Activated CD4-positive, CD25-positive, alpha-beta regulatory T cell (primary cell): ENCODE data around the gene PAX5.
"Not testable (repeated sequence)": the region's sequence is repeated elsewhere in the genome, so short reads cannot be mapped to it uniquely, and the experiment has no call there.

Source experiments
- DNase-seq, 4 experiments: peaks; one replicate each; lab custom pipeline; 2025; lab: John Stamatoyannopoulos, UW

The PAX5 gene

DNA sequence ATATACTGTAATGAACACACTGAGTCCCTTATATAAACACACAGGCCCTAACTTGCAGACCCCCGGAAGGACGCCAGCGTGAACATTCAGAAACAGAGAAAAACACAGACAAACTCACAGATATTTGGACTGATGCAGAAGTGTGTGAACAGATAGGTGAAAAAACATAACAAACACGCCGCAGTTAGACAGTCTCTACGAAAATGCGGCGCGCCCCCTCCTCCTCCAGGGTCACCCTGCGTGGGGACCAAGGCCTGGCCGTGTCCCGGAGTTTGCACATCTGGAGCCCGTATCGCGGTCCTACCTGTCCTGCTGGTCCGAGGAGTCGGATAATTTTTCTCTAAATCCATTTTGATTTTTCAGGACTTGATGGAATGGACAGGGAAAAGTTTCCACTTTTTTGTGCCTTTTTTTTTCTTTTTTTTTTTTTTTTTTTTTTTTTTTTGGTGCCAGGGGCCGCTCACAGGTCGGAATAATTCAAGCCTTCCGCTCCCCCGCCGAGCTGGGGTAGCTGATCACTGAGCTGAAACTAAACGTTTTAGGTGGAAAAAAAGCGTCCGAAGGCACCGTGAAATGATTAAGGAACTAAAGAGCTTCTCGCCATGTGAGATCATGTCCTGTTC, at the start of gene PAX5:
Gene PAX5, minus strand, starts transcription at position 587 of the 623 bp plus-strand sequence. Its CDS starts 237 bp downstream, at position 350.
- DNase-seq = no peak

DNA sequence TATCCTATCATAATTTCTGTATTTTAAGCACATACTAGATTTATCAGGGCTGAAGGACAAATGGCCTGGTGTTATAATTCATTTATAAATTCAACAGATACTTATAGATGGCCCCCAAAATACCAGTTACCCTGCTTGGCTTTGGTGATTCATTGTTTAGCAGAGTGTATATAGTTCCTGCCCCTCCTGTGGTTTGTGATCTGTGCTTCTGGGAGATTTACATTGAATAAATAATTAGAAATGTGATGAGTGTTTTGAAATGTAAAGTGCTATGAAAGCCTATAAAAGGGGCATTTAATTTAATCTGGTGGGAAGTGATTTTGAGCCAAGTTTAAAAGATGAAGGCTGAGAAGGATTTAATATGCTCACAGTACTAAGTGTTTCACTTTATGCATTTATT, 49.6 kb upstream of the PAX5 start:
- DNase-seq = no peak

- DNase-seq = no peak
Observed at GRCh38 chr9:37082214-37082765, 48.2 kb upstream of the PAX5 start.

DNA sequence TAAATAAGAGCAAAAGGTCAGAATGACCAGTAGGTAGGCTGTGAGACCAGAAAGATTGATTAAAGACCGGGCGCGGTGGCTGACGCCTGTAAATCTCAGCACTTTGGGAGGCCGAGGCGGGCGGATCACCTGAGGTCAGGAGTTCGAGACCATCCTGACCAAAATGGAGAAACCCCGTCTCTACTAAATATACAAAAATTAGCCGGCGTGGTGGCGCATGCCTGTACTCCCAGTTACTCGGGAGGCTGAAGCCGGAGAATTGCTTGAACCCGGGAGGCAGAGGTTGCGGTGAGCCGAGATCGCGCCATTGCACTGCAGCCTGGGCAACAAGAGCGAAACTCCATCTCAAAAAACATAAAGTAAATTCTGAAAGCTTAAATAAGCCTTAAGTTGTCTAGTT, 47.4 kb upstream of the PAX5 start:
- DNase-seq = not testable (repeated sequence)

GRCh38 chr9:37080165-37080628, 46.1 kb upstream of the PAX5 start:
- peak in 1 of 4 experiments; percentile 23 for DNase-seq

GRCh38 chr9:37079370-37080164, 45.5 kb upstream of the PAX5 start:
- DNase-seq = peak; percentile 73 to 81 (median 80)

DNA sequence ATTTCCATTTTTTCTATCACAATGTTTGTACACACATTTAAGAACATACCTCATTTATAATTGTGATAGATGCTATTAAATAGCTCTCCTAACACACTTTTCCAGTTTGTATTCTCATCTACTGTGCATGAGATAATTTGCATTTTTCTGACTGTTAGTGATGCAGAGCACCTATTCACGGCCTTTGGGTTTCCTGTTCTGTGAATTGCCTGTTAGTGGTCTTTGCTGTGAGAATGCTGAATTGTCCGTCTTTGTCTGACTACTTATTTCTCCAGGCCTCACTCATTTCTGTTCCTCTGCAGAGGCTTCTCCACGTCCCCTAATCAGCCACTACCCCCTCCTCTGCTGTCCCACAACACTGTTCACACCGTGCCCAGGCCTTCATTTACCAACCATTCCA, 40.7 kb upstream of the PAX5 start:
- DNase-seq = not testable (repeated sequence)

DNA sequence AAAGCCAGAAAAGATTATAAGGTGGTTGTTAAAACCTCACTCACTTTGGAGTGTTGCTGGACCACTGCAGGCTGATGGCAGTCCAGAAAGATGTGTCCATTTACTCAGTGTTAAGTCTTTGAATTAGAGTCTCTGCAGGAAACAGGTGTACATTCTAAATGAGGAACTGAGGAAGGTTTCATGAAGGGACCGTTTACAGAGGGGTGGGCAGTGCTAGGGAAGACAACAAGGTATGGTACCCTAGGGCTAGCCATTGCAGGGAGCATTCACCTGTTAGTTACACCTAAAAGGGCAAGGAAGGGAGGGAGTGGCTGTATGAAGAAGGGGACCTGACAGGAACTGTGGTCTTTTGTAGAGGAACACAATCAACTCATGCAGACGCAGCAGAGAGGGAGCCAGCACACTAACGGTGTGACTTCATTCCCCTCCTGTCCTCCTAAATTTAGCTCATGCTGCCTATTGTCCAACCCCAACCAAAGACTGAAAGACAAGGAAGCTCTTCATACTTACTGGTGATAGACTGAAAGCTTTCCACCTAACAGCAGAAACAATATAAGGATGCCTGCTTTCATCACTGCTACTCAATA, 32.2 kb upstream of the PAX5 start:
- DNase-seq = no peak

GRCh38 chr9:37062336-37062735, 28.3 kb upstream of the PAX5 start:
- no peak for DNase-seq

DNA sequence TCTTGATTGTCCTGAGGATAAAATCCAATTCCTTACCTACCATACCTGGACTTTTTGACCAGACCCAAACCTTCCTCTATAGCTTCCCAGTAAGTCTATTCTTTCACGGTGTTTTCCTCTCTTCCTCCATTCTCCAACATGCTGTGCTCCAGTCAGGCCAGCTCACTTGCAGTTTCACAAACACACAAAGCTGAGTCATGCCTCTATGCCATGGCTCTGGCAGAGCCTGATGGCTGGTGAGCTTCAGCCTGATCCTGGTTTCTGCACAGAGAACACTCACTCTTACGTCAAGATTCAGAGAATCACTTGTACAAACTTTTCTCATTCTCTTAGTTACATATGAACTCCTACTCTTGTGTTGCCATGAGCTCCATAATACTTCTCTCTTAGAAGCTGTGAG, 27.7 kb upstream of the PAX5 start:
- no peak for DNase-seq

DNA sequence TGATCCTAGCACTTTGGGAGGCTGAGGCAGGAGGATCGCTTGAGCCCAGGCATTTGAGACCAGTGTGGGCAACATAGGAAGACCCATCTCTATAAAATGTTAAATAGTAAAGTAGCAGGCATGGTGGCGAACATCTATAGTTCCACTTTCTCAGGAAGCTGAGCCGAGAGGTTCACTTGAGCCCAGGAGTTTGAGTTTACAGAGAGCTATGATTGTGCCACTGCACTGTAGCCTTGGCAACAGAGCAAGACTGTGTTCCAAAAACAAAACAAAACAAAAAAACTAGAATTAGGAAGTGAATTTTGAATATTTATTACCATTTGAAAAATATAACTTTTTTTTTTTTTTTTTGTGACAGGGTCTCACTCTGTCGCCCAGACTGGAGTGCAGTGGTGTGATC, 26.8 kb upstream of the PAX5 start:
- no peak for DNase-seq

DNA sequence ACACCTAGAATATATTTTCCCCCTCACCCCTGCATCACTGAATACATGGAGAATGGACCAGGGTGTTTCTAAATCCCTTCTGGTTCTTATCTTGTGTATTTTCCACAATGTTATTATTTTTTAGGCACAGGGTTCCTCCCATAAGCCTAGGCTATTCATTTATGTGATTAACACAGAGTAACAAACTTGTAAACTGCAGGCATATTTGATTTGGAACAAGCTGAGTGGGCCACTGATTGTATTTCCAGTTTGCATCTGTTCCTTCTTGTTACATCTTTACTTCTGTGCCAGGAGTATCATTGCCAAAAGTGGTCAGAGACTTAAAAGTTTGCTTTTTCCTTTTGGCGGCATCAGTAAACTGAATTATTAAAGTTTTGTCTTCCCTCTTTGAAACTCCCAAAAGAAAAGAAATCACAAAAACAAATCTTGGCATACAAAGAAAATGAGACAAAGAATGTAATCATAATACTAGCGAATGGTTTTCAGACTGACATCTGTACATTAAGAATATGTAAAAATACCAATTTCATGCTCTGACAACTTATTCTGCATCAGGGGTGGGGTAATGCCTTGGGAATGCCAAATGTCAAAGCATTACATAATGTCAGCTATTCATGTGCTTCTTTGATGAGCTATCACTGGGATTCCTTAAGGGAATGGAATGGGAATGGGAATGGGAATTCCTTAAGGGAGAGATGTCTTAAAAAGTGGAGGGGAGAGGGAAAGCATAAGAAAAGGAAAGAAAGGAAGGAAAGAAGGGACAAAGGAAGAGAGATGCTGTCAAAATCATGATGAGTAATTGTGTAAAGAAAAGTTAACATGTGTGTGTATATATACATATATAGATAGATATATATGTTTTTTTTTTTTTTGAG, 22.2 kb upstream of the PAX5 start:
- no peak for DNase-seq

DNA sequence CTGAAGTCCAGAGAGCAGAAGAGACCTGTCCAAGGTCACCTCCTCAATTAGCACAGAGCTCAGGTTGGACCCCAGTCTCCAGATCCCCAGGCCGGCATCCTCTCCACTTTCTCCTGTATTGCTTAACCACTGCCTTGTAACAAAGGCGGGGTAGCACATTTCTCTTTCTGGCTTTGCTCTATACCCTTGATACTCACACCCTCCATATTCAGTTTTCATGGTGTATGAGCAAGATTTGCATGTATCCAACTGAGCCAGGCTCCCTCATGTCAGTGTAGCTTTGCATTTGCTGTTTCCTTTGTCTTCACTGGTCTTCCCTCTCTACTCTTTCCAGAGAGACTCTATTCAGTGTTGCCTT, 20.3 kb upstream of the PAX5 start:
- DNase-seq = not testable (repeated sequence)

DNA sequence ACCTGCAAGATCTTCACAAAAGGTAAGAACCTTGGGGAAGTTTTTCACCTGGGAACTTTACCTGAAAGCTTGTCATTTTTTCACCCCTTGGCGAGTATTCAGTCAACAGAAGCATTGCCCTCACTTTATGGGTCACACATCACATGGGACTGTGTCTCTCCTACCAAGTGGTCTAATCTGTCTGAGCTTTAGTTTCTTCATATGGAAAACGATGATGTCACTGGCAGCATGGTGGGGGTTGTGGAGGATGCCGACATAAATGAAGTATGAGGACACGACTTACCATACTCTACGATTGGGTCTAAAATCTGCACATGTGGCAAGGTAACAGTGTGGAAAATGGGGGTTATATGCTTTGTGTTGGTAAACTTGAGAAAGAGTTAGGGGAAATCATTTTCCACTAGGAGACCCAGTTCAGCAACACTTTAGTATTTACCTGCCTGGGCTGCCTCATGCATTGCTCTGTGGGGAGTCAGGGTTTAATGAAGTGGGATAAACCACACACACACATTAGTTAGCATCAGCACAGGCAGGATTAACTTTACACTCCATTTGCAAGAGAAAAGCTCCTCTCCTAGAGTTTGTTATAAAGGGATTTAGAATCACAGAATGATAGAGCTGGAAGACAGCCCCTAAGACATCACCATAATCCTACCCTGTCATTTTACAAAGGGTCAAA, 19.8 kb upstream of the PAX5 start:
- DNase-seq = no peak

GRCh38 chr9:37046683-37047082, 12.6 kb upstream of the PAX5 start:
- DNase-seq = no peak

GRCh38 chr9:37042421-37042820, 8.4 kb upstream of the PAX5 start:
- no peak for DNase-seq

- no peak for DNase-seq
Observed at GRCh38 chr9:37040508-37041127, 6.5 kb upstream of the PAX5 start.

- DNase-seq = no peak
Observed at GRCh38 chr9:37038943-37039464, 4.9 kb upstream of the PAX5 start.

DNA sequence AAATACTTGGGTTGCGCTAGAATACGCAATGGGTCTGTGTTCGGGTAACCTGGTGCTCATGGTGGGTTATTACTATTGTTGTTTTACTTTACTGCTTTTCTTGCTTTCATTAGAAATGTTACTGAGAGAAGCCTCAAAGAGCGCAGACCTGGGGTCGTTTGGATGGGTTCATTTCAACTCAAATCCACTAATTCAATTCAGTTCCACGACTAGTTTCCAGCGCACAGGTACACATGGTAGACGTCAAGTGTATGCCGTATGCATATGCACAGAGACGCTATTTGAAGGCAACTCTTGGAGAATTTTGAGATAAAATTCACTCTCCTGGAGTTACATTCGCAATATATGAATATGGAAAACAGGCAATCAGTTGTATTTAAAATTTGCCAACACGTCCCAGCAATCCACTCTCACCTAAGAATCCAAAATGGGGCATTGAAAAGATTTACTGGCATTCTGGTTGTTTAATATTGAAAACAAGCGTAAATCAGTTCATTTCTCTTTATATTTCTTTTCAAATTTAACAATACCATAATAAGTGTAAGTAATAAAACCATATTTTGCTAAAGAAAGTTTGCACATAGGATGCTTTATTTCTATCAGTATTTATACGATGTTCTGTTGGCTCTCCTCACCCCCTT, 4.4 kb upstream of the PAX5 start:
- no peak for DNase-seq
